ENCODE results near the gene ST7.
"Not testable (repeated sequence)": the region's sequence is repeated elsewhere in the genome, so short reads cannot be mapped to it uniquely, and the experiment has no call there.

The ST7 gene

GRCh38 chr7:117243390-117243789 lies 290.1 kb downstream of the ST7 start:
- DNase-seq, result no peak

GRCh38 chr7:117245703-117246102 lies 292.4 kb downstream of the ST7 start:
- not testable (repeated sequence) for DNase-seq

DNA sequence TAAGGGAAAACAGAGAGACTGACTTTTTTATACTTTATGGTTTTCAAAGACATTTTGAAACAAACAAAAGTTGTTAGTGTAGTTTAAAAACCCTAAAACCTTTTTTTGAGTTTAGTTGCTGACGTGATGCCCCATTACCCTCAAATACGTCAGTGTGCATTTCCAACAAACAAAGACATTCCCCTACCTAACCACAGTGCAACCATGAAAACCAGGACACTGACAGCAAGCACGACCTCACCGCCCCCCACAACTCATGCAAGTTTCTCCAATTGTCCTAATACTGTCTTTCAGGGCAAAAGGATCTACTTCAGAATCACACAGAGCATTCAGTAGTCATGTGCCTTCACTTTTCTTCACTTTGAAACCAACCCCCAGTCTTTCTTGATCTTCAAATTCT lies 294.5 kb downstream of the ST7 start:
- DNase-seq, result no peak

- DNase-seq, result no peak
Observed at GRCh38 chr7:117248829-117249228, 295.5 kb downstream of the ST7 start.

DNA sequence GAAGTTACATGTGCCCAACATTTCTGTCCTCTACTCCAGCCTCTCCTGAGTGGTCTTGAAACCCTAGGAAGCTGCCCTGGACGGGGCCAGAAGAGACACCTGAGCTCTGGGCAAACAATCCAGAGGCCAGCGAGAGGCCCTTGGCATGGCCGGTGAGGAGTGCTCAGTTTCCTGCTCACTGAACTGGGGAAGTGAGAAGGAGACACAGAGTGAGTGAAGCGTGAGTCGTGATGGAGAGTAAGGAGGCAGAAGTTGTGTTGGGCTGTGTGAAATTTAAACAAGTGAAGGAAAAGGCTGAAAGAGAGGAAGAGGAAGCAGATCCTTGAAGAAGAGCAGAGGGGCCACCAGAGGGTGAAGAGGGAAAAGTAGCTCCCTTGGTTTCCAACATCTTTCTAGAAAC lies 296.4 kb downstream of the ST7 start:
- DNase-seq, result no peak

GRCh38 chr7:117250245-117250644 lies 296.9 kb downstream of the ST7 start:
- DNase-seq, result no peak

- no peak for DNase-seq
Observed at GRCh38 chr7:117250801-117251200, 297.5 kb downstream of the ST7 start.

- DNase-seq, result peak; percentile 5
Observed at GRCh38 chr7:117251687-117252086, 298.4 kb downstream of the ST7 start.

- no peak for DNase-seq
Observed at GRCh38 chr7:117259615-117260014, 306.3 kb downstream of the ST7 start.

DNA sequence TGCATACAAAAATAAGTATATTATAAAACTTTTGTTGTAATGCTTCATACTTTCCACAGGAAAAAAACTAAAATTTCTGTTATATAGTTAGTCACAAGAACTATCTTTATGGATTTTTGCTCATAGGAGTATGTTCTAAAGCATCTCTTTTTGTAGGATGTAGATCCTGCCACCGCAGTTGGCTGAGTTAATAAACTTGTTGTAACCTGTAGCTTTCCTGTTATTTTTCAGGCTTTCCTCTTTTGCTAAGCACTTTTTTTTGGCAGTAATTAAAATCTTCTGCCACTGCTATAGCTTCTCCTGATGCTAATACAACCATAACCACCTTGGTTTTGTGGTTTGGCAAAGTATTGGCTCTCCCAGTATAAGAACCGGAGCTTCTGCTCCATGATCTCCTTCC lies 309.2 kb downstream of the ST7 start:
- no peak for DNase-seq

DNA sequence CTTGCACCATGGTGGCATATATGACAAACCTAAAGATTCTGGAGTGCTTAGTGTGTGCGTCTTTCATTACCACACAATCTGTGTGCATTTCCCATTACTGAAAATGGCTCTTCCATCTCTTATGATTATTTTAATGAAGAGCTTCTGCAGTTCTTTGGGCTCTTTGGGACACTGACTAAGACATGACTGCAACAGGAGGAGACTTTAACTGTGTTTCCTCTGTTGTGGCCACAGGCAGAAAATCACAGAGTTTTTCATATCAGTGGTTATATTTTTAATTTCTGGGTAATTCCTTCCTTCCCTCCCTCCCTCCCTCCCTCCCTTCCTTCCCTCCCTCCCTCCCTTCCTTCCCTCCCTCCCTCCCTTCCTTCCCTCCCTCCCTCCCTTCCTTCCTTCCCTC lies 311.4 kb downstream of the ST7 start:
- DNase-seq, result no peak

DNA sequence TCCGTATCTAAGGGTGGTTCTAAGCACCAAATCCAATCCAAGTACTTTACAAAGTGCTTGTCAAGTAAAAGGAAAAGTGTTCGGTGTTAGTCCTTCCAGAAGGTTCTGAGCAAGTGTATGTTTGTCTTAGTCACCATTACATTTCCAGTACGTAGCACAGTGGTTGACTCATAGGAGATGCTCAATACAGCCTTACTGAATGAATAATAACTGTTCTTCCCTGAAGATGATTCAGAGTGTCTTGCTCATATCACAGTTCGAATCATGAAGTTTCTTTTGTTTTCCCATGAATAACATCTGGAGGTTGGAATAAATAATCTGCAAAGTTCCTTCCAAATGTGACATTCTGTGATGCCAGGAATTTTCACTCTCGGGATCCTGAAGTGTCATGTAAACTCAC lies 316.1 kb downstream of the ST7 start:
- no peak for DNase-seq

- no peak for DNase-seq
Observed at GRCh38 chr7:117269886-117270285, 316.6 kb downstream of the ST7 start.

DNA sequence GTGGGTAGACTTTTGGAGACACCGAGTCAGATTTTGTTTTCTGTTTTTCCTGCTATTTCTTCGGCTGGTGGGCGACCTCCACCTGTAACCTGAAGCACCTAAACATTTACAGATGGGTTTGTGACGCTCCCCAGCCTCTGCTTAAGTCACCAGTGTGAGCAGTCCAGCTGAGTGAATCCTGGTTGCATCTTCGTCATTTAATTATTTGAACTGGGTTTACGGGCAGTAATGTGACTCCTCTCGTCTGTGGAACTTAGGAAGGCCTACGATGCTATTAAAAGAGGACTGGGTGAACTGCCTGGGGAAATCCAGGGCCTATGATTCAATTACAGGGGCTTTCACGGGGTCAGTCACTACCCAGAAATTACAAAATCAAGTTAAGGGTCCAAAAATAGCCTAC lies 317.1 kb downstream of the ST7 start:
- DNase-seq, result no peak

- DNase-seq, result no peak
Observed at GRCh38 chr7:117271566-117271965, 318.3 kb downstream of the ST7 start.

- no peak for DNase-seq
Observed at GRCh38 chr7:117272017-117272759, 318.9 kb downstream of the ST7 start.

GRCh38 chr7:117273325-117273724 lies 320.0 kb downstream of the ST7 start:
- DNase-seq, result no peak

DNA sequence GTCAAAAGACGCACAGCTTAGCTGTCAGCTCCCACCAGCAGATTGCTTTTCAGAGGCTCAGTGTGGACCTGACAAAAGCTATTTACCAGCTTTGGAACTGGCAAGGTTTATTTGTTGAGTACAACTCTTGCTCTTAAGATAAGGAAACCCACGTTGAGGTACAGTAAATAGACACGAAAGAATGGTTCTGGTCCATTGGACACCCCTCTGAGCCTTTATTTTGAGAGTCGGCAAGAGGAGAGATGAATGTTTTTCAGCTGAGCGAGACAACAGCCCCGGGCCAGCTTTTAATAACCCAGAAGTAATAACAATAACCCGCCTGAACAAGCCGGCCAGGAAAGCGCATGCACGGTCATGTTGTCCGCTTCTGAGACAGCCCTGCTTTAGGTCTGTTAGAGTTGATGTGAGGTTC lies 320.5 kb downstream of the ST7 start:
- DNase-seq, result peak; percentile 40

- no peak for DNase-seq
Observed at GRCh38 chr7:117274951-117275350, 321.6 kb downstream of the ST7 start.

- no peak for DNase-seq
Observed at GRCh38 chr7:117277576-117277975, 324.3 kb downstream of the ST7 start.

DNA sequence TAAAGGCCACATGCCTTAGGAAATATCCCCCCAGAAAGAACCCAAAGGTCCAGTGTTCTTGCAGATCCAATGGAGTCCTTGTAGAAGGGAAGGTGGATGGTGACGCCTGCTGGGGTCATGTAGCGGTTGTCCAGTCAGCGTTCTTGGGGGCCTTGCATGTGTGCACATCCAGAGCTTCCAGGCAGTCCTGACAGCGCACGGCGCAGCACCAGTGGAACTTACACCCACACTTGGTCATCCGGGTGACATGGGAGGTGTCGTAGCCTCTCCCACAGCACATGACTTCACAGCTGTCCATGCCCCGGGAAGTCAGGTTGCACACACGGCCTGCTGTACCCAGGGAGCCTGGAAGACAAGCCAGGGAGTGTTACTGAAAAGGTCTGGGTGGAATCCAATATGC lies 324.7 kb downstream of the ST7 start:
- DNase-seq, result no peak

GRCh38 chr7:117279203-117279602 lies 325.9 kb downstream of the ST7 start:
- no peak for DNase-seq
